Astrocyte (in vitro differentiated cells and primary cell): Measurements from ENCODE around the gene SOHLH2.

Source experiments
- CTCF ChIP-seq: IDR thresholded peaks from 2 replicates; pipeline ENCODE4 v1.5.1; 2011; ENCODE audit warnings: low read depth, mild to moderate bottlenecking, inconsistent platforms, low read length, moderate library complexity; ENCODE audit not compliant: insufficient read depth
- EZH2 ChIP-seq: IDR thresholded peaks from 2 replicates; pipeline ENCODE4 v1.6.1; 2012; ENCODE audit warnings: mild to moderate bottlenecking, low read length, inconsistent platforms; ENCODE audit not compliant: insufficient read depth

GRCh38 chr13:36163809-36164308 is 50.5 kb downstream of the SOHLH2 start:
- TF ChIP-seq CTCF (no peak), EZH2 (no peak)
